HG02970 (cell line): ENCODE measurements around the gene FBXO3.

Source experiments
- ATAC-seq: cut with Tn5 transposase; IDR thresholded peaks from one replicate; pipeline ENCODE4 v1.9.1; 2021; ENCODE audit warnings: mild to moderate bottlenecking, moderate library complexity, moderate number of reproducible peaks; ENCODE audit not compliant: unreplicated experiment, low FRiP score

The FBXO3 gene

GRCh38 chr11:33704240-33705002, 69.9 kb downstream of the FBXO3 start:
- no peak for ATAC-seq

GRCh38 chr11:33703788-33704187, 70.5 kb downstream of the FBXO3 start:
- no peak for ATAC-seq

GRCh38 chr11:33703234-33703633, 71.1 kb downstream of the FBXO3 start:
- no peak for ATAC-seq

GRCh38 chr11:33701302-33702230, 72.8 kb downstream of the FBXO3 start:
- no peak for ATAC-seq

GRCh38 chr11:33700502-33701271, 73.6 kb downstream of the FBXO3 start, which contains the start of gene C11orf91:
C11orf91 (minus strand) TSS chr11:33700826; CDS start chr11:33700740, 86 bp downstream.
- ATAC-seq = peak; percentile 76

GRCh38 chr11:33700063-33700501, 74.2 kb downstream of the FBXO3 start:
- no peak for ATAC-seq

GRCh38 chr11:33699515-33700062, 74.7 kb downstream of the FBXO3 start:
- no peak for ATAC-seq

GRCh38 chr11:33698921-33699320, 75.4 kb downstream of the FBXO3 start:
- ATAC-seq = no peak

- no peak for ATAC-seq
These were observed 76.3 kb downstream of the FBXO3 start for GRCh38 chr11:33697997-33698396.

GRCh38 chr11:33696931-33697638, 77.2 kb downstream of the FBXO3 start:
- ATAC-seq = no peak

GRCh38 chr11:33696411-33696810, 77.9 kb downstream of the FBXO3 start:
- no peak for ATAC-seq

GRCh38 chr11:33695051-33695566, 79.2 kb downstream of the FBXO3 start:
- no peak for ATAC-seq

- no peak for ATAC-seq
These were observed 79.8 kb downstream of the FBXO3 start for GRCh38 chr11:33694346-33695050.

- ATAC-seq = no peak
These were observed 81.8 kb downstream of the FBXO3 start for GRCh38 chr11:33692541-33692940.

- ATAC-seq = no peak
These were observed 82.3 kb downstream of the FBXO3 start for GRCh38 chr11:33692013-33692504.

- ATAC-seq = no peak
These were observed 83.1 kb downstream of the FBXO3 start for GRCh38 chr11:33691066-33691864.
